Measurements from ENCODE around the gene RHBDL2.

Gene RHBDL2

DNA sequence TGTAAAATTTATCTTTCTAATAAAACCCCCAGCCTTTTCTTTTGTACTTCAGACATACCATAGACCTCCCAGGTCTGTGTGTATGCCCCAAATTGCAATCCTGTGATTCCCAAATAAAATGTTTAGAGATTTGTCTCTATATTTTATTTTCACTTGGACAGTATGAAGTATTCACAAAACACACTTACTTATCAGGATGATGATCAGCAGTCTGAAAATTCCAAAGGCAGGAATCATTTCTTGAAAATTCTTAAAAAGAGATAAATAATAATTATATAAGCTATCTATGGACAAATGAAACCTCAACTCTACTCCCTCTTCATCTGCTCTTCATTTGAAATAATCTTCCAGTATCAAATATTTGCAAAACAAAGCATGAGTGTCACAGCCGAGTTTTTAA lies 48.7 kb downstream of the RHBDL2 start:
- TF ChIP-seq, protein P1, sequence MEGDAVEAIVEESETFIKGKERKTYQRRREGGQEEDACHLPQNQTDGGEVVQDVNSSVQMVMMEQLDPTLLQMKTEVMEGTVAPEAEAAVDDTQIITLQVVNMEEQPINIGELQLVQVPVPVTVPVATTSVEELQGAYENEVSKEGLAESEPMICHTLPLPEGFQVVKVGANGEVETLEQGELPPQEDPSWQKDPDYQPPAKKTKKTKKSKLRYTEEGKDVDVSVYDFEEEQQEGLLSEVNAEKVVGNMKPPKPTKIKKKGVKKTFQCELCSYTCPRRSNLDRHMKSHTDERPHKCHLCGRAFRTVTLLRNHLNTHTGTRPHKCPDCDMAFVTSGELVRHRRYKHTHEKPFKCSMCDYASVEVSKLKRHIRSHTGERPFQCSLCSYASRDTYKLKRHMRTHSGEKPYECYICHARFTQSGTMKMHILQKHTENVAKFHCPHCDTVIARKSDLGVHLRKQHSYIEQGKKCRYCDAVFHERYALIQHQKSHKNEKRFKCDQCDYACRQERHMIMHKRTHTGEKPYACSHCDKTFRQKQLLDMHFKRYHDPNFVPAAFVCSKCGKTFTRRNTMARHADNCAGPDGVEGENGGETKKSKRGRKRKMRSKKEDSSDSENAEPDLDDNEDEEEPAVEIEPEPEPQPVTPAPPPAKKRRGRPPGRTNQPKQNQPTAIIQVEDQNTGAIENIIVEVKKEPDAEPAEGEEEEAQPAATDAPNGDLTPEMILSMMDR (IDR thresholded peaks at IDR 0.05; ENCODE audit: low read depth, low read length), result no peak
- DNase-seq (ENCODE audit: extremely low read depth, low read depth), result no peak

DNA sequence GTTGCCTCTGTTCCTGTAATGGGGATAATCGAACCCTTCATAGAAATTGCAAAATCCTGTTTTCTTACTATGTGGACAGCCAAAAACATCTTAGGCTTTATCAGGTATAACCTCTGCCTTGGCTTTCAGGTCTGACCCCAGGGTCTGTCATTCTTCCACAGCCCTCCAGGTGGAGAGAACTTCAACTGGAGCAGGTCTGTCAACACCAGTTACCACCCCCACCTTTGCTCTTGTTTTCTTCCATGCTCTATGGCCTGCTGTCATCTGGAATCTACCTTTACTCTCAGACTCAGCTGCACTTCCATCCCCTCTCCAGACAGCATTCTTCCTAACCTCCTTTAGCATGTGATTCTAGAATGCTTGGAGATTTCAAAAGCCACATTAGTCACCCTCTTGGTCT lies 49.9 kb downstream of the RHBDL2 start:
- TF ChIP-seq, protein P1 (IDR thresholded peaks at IDR 0.05; ENCODE audit: low read depth, low read length), result no peak
- no peak for DNase-seq (ENCODE audit: extremely low read depth, low read depth)

DNA sequence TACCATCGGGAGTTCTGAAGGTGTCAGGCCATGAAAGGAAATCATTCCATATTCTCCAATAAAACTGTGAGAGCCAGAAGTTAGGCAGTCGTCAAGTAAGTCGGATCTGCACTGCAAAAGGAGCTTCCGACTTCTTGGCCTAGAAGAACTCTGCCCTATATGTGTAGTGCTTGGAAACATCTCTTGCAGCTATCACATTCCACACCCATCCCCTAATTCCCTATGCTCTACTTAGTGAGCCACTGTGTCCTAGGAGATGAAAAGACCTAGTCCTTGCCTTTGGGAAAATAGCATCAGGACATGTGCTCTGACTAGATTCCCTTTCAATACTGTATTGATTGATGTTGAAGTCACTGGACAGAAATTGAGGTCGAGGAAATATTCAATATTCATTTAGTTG lies 52.0 kb downstream of the RHBDL2 start:
- TF ChIP-seq, protein P1 (IDR thresholded peaks at IDR 0.05; ENCODE audit: low read depth, low read length), result no peak
- DNase-seq (ENCODE audit: extremely low read depth, low read depth), result no peak

DNA sequence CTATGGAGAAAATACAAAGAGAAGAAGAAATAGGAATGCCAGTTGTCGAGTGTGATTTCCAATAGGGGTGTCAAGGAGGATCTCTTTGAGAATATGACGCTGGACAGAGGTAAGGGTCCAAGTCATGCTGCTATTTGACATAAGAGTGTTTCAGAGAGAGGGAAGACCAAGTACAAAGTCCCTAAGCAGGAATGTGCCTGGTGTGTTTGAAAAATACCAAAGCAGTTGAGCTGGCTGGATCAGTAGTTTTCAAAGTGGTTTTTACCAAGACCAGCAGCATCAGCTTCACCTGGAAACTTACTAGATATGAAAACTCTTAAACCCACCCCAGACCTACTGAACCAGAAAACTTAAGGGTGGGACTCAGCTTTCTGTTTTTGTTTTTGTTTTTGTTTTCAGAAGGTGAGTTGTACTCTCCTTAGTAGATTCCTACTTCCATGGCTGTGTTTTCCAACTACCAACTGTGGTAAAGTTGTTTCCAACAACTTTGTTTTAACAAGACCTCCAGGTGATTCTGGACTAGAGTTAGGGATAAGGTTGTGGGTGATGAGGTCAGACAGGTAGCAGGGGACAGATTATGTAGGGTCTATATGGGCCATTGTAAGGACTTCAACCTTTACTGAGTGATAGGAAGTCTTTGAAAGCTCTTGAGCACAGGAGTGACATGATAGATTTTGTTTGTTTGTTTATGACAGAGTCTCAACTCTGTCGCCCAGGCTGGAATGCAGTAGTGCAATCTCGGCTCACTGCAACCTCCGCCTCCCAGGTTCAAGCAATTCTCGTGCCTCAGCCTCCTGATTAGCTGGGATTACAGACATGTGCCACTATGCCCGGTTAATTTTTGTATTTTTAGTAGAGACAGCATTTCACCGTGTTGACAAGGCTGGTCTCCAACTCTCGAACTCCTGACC lies 53.0 kb downstream of the RHBDL2 start:
- TF ChIP-seq, protein P1 (IDR thresholded peaks at IDR 0.05; ENCODE audit: low read depth, low read length), result no peak
- no peak for DNase-seq (ENCODE audit: extremely low read depth, low read depth)

DNA sequence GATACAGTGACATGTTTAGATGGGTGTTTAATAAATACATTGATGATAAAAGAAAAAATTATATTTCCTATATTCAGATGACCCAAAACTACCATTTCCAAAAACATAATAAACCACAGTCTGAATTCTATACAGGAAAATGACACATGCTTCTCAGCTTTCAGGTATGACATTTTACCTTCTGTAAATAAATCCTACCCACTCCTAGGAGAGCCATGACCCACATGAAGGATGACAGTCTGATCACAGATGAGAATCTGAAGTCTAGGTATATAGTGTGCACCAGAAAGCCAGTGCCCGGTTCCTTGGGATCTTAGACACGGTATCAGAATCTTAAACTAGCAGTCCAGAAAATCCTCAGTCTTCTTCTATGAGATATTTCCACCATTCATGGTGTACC lies 56.5 kb downstream of the RHBDL2 start:
- TF ChIP-seq, protein P1 (IDR thresholded peaks at IDR 0.05; ENCODE audit: low read depth, low read length), result no peak
- DNase-seq (ENCODE audit: extremely low read depth, low read depth), result no peak

DNA sequence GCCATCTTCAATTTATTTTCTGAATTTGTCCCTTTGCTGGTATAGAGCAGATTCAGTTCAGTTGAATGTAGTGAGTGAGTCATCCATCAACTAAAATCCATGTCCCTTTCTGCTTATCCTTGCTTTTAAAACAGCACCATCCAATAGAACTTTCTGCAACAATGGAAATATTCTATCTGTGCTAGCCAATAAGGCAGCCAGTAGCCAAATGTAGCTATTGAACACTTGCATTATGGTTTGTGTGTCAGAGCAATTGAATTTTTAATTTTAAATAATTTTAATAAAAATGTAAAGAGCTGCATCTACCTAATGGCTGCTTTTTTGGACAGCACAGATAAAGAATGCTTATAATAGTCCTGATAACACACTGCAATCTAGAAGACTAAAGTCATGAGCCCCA lies 60.1 kb downstream of the RHBDL2 start, which contains the start of gene GJA9:
TSS of gene GJA9 (minus strand) at position 101 of the 400 bp plus-strand sequence. CDS start 5,489 bp downstream, outside the sequence.
- DNase-seq (ENCODE audit: extremely low read depth, low read depth), result no peak

DNA sequence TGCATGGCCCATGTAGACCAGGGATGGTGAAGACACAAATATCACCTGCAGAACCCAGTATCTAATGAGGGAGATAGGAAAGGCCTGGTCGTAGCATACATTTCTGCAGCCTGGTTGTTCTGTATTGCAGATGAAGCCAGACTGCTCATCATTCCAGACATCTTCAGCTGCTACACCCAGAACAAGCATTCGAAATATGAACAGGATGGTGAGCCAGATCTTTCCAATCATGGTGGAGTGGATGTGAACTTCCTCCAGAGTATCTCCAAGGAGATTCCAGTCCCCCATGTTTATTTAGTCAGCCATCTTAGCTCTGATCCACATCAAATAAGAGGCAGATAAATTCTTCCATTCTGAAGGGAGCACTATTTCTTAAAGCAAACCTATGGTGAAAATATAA lies 65.8 kb downstream of the RHBDL2 start:
- TF ChIP-seq, protein P1 (IDR thresholded peaks at IDR 0.05; ENCODE audit: low read depth, low read length), result no peak
- no peak for DNase-seq (ENCODE audit: extremely low read depth, low read depth)

More for the DNA sequence above, 60.1 kb downstream of the RHBDL2 start, which contains the start of gene GJA9:
- TF ChIP-seq, protein P1 (IDR thresholded peaks at IDR 0.05; ENCODE audit: low read depth, low read length), result no peak
